Left kidney (tissue), 2 donors: ENCODE results near the gene KCNJ15. TPM values are rescaled to one million over a fixed set of nuclear protein-coding genes. Genes with fewer than 3 reads are reported as not detected.
"Not testable (repeated sequence)": the region's sequence is repeated elsewhere in the genome, so short reads cannot be mapped to it uniquely, and the experiment has no call there.

Experiments
- DNase-seq: peaks from one replicate; pipeline ENCODE4 v3.0.0-alpha.2; 2013
- polyA plus RNA-seq: library from polyadenylated mRNA; unstranded; fragments of 120-200 nt; gene quantifications from one replicate; pipeline ENCODE4 v1.2.1, GENCODE V29; 2013; ENCODE audit not compliant: insufficient read length

The KCNJ15 gene
- polyA plus RNA-seq, 1 donor, result 269 TPM

DNA sequence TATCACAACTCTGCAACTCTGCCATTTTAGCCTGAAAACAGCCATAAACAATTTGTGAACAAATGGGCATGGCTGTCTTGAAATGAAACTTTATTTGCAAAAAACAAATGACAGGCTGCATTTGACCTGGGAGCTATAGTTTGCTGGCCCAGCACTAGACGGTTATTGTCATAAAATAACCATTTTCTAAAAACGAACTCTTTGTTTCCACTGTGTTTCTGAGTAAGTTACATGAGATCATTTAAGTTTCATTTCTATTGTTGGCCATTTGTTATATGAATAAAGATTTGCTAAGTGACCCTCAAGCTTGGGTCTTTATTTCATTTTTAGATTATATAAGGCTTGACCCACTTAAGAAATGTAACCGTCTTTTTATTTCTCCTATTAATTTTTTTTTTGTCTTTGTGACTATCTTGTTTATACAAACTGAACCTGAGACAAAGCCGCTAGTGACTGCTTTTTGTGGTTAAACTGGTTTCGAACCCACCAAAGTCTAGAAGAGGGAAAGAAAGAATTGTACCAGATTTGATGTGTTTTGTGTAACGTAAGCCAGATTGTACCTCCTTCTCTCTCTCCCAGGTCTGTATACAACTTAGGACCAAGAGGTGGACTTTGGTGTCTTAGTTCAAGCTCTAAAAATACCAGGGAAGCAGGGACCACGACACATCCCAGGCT, 12.9 kb upstream of the KCNJ15 start:
- DNase-seq, result no peak

DNA sequence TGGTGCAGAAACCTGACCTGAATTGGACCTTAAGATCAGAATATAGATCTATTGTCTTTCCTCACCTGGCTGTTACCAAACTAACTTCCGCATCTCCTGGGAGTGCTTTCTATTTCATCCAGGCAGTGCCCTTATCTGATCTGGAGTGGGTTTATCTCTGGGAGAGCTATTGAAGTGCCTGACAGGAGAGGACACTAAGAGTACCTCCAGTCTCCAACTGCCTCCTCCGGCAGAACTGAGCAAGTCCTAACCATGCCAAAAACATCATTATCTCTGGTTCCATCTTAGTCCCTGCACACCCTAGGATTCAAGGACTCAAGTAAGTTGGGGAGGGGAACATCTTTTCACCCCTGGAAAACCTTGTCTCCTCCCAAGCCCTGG, 12.4 kb upstream of the KCNJ15 start:
- DNase-seq, result no peak

DNA sequence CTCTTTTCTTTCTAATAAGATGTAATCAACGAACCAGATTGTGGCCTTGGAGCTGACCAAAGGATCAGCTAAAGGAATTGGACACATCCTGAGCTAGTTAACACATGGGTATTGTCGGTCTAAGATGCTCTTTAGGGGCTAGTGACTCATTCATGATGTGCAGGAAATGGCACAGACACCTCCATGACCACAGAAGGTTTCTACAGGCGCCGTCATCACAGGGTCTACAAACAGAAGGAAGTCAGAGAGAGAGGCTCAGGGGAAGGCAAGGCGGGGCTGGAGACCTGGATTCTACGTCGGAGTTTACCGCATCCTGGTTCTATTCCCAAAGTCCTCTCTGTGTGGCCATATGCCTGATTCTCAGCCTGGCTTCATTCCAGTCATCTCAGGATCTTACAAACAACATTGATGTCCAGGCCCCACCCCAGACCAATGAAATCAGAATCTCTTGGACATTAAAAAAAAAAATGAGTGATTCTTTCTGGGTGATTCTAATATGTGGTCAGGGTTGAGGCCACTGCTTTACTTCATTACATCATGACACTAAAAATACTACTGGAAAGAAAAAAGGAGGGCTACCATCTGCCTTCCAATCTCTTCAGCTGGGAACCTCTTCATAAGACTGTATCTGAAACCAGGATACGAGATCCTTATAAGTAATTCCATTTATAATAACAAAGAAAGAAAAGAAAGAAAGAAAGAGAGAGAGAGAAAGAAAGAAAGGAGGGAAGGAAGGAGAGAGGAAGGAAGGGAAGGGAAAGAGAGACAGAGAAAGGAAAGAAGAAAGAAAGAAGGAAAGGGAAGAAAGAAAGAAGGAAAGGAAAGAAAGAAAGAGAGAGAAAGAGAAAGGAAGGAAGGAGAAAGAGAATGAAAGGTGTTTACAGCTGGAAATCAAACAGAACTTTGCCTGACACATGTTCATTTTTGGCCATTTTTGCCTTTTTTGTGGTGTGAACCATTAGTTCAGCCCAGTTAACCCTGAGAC, 11.6 kb upstream of the KCNJ15 start:
- no peak for DNase-seq

DNA sequence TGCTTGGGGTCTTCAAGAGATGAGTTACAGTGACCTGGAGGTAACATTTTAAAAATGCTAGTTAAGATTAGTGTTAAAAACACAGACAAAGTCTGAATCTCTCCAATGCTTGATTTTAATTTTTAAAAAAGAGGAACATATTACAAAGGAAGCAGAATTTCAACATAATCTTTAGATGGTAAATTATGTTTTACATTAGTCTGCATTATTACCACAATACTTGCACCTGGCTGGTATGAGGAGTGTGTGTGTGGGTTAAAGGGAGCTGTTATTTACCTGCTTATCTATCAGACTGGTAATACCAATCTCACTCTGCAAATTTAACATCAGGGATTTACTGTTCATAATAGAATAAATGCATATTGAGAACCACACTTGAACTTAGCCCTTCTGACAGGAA, 10.3 kb upstream of the KCNJ15 start:
- no peak for DNase-seq

DNA sequence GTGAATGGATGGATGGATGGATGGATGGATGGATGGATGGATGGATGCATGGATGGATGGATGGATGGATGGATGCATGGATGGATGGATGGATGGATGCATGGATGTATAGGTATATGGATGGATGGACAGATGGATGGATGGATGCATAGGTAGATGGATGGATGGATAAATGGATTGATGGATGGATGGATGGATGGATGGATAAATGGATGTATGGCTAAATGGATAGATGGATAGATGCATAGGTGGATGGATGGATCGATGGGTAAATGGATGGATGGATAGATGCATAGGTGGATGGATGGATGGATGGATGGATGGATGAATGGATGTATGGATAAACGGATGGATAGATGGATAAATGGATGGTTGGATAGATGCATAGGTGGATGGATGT, 9.7 kb upstream of the KCNJ15 start:
- not testable (repeated sequence) for DNase-seq

DNA sequence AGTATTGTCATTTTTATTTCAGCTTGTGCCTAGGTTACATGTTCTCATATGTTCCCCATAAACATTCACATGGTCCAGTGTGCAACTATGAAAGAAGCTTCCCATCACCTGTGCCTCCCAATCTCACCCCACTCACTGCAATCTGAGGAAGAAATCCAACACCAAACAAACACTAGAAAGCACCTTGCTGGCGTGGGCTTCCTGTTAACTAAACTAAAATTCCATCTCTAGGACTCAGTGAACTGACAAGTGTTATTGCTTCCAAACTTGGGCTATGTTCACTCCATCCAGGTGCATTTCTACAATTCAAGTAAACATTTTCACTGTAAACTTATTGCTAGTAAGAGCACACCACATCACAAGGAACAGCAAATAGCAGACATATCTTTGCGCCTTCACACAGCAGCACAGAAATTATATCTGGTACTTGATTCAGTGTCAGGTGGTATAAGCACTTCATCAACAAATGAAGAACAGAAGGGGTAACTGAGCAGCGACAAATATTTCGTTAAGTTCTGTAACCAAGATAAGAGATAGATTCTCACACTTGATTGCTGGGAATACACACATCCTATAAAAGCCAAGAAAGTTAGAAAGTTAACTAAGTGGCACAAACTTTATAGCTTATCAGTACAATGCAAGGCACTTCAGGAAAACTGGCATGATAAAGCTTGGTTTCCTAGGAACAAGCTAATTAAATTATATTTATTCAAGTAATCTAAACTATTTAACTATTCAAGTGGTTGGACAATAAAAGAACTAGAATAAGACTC, 8.9 kb upstream of the KCNJ15 start:
- DNase-seq, result no peak

DNA sequence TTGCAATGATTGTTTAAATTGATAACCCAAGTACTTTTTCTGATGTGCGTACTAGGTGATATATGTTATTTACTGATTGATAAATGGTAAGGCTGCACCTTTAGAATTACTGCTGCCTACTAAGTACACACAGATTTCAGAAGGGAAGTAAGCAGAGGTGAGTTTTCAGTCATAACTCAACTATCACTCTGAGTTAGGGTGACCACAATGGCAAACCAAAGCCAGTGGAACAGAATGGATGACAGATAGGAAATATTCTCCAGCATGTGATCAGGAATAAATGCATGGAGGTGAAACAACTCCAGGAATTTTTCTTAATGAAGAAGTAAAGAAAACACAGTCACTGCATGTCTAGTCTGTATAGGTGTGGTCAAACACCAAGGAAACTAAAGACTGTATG, 7.5 kb upstream of the KCNJ15 start:
- no peak for DNase-seq

DNA sequence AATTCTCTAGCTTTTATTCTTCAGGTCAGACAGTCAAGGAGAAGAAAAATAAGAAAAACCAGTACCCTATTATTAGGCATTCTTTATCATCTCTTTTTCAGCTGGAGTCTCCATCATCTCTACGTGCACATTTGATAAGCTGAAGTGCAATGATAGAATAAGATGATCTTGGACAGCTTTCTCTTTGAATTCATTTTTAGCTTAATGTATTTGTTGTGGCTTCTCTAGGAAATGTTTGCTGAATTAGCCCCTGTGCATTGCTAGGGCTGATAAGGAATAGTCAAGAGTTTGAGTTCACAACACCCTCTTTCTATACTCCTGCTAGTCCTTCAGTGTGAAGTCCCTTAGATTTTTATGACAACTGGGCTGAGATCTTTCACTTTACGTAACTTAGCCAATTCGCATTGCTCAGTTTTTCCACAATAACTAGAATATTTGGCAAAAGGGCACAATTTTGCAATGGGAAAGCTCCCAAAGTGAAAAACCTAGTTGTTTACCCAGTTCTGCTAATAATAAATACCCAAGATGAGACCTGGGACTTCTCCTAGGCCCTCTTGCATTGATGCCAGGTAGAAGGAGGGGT, 7.0 kb upstream of the KCNJ15 start:
- no peak for DNase-seq

DNA sequence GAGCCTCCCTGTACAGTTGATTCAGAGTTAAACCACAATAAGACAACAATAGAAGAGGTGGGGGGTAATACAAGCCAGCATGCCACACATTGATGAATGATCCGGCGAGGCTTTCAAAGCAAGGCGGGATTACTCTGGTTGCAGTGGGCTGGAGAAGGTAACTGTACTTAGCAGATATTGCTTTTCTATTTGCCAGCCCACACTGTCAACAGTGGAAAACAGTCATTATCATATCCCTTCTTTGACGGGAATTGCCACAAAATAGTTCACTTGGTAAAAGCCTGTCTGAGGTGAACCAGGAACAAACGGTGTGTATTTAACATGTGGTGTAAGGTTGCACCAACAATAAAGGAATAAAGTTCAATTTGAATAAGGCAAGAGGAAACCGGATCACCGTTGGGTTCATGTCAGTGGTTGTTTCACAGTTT, 5.8 kb upstream of the KCNJ15 start:
- DNase-seq, result no peak

DNA sequence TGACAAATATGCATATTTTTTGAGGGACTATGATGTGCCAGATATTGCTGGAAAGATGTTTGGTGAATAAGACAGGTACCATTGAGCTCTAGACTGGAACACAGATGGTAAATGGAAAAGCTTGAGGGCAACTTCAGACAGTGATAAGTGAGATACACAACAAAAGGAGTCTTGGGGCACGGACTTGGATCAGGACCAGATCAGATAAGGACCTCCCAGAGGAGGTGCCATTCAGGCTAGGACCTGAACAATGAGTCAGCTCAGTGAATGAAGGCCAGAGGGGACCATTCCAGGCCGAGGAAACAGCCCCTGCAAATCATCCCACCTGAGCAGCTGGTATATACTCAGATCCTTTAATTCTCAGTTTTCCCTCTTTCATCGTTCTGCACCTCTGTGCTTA, 1.8 kb upstream of the KCNJ15 start:
- no peak for DNase-seq

DNA sequence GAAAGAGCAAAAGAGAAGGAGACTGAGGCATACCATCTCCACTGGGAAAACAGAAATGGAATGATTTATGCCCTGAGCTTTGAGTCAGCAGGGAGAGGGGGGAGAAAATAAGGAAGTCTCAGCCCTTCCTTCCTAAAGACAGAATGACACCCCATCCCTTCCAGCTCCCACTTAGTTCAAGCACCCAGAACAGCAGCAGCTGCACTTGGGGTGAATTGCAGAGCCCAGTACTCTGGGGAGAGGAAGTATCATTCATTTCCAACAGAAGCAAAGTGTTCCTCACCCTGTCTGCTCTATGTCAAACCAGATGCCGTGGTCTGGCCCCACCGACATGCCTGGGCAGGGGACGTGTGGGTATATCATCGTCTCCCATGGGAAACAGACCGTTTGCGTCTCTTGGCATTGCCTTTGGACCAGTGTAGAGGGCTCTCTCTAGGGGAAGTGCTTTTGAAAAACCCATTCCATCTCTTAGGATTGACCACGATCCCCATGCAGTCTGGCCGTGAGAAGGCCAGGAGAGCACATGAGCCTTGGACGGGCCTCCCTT, 1.1 kb upstream of the KCNJ15 start:
- DNase-seq, result no peak

DNA sequence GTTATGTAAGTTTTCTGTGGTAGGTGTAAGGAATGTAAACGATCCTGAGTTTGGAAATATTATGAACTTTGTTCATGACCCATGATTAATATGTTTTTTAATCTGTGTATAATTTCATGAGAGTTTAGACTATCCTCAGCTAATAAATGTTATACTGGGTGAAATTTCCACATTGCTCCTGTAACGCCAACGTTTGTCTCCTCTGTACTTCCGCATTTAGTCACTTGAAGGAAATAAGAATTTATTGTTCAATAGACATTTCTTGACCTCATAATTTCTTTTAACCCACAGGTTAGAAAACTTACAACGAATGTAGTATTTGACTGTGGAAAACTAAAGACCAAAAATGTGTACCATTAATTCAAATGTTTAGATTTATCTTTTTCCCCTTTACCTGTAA, 876 bp downstream of the KCNJ15 start:
- DNase-seq, result no peak

DNA sequence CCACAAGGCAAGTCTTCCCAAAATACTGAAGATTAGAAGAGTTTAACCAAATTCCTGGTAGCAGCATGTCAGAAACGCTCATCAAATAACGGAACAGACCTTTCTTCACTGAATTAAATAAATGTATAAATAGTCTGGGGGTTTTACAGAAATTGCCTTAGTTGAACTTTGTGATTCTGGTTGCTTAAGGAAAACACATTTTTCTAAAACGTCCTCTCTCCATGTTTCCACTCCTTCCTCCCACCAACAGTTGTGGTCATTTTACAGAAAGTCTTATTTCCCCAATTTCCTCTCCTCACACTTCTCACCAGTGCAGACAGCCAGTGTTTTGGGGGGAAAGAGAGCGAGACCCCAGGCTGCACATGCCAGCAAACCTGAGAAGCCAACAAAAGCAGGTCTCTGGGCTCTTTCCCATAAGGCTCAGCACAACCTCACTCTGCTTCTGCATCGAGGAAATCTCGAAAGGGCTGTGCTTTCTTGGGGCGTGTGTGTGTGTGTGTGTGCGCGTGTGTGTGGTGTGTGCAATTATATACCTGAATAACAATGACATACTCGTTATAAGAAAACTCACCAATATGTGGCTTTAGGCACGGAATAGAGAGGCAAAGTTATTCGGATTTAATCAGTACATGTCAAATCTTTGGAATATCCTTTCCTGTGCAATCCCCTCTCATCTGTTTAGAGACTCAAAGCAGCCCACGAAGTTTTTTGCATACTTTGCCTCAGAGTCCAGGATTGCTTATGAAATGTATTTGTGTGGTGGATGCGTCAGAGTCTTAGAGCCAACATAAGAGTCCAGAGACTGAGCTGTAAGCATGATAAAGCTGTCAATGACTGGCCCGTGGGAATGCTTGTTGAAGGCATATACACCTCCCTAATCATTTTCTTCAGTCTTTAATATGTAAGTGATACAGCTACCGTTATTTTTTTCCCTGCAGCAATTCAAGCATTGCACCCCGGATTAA, 2.0 kb downstream of the KCNJ15 start:
- DNase-seq, result no peak

DNA sequence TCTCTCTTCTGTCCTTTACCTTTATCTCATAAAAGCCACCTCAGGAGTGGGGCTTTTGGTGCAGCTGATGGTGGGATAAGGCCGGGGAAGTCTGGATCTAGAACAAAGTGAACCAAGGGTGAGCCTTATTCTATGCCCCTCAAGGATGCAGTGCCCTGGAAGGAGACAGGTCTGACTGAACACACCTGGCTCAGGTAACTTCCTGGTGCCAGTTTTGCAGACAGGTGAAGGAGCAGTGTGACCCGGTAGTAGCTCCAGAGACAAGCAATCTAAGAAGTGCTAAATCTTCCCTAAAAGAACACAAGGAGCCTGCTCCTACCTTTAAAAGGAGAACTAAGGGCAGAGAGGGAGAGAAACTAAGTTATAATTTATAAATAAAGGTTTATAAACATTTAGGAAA, 2.9 kb downstream of the KCNJ15 start:
- no peak for DNase-seq

DNA sequence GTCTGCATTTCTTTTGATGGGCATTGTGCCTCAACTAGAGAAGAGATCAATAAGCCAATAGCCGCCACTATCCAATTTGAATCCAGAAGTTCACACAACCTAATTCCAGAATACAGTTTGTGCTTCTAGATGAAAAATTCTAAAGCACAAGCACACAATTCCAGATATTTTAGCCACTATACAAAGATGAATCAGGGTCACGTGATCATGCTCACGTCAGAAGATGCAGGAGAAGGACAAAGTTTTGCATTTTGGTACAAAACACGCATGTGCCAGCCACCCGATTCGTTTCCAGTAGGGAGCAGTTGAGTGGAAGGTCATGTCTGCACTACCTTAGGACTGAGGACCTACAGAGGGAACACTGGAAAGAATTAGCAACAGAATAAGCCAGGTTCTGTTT, 3.6 kb downstream of the KCNJ15 start:
- DNase-seq, result no peak

DNA sequence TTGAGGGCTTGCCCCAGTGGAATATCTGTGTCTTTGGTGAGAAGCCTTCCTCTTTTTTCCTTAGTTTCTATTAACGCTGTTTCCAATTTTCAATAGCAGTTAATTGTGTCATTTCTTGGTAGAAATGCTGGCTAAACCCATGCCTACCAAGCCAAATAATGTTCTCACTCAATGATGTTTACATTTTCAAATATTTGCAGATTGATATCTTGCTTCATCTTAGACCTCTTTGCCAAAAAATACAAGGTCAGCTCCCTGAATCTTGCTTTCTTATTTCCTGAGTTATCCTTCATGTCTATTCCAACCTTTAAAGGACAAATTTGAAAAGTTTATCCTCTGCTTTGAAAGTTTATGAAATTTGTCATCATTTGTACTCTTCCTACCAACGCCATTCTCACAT, 5.1 kb downstream of the KCNJ15 start:
- DNase-seq, result no peak

DNA sequence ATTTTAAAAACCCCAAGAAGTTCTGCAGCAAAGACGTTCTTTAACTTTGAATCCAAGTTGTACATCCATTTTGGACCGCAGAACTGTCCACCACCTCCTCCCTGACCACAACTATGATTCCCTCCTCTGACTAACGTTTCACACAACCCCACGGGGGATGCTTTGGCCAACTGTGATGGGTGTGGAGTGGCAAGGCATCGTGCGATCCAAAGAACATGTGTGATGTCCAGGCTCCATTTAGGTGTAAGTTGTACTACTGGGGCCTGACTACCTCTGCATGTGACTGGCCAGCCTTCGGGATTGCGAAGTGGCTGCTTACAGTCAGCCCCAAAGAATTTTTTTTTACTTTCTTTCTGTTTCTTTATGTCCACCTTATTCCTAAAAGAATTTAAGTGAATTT, 6.7 kb downstream of the KCNJ15 start:
- DNase-seq, result no peak

DNA sequence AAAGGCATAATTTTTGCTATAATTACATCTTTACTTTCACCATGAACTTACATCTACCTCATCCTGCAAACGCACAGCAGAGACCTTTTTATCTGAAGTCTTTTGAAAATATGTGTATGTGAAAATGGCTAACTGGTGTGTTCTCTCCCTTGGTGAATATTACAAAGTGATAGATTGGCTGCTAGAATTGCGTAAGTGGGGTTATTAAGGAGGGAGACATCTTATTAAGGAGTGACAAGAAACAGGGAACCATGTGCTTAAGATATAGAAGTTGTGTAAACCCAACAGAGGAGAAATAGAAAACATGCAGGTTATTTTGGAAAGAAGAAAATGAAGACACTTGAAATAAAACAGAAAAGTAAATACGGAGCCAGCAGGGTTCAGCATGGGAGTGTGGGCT, 7.8 kb downstream of the KCNJ15 start:
- no peak for DNase-seq

DNA sequence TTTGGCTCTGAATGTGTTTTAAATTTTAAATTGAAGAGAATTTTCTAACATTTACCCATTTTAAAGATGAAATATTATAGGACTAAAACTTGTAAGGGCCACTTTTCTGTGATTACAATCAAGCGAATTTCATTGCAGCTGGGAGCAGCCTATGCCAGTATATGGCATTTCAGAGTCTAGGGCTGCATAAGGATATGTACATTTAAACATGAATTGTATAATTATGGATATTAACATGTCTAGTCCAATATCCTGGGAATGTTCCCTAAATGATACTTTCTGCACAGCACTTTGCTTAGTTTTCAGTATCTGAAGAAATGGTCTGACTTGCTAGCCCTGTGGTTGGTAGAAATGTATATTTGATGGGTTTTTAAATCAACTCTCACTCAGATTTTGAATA, 8.4 kb downstream of the KCNJ15 start:
- no peak for DNase-seq

DNA sequence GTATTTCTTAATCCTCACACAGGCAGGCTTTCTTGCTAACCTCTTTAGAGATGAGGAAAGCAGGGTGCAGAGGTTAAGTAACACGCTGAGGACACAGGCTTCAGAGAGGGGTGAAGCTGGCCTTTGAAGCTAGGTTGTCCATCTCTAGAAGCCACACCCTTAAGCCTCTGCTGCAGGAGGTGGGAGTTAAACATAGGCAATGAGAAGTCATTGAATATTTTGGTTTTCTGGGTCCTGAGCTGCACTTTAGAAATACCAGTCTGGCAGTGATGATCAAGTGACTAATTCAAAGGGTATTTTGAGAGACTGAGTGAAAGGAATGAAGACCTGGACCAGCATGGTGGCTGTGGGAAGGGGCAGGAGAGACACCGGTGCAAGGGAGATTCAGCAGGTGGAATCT, 9.9 kb downstream of the KCNJ15 start:
- no peak for DNase-seq
